ENCODE results near the gene CECR2.

The CECR2 gene

DNA sequence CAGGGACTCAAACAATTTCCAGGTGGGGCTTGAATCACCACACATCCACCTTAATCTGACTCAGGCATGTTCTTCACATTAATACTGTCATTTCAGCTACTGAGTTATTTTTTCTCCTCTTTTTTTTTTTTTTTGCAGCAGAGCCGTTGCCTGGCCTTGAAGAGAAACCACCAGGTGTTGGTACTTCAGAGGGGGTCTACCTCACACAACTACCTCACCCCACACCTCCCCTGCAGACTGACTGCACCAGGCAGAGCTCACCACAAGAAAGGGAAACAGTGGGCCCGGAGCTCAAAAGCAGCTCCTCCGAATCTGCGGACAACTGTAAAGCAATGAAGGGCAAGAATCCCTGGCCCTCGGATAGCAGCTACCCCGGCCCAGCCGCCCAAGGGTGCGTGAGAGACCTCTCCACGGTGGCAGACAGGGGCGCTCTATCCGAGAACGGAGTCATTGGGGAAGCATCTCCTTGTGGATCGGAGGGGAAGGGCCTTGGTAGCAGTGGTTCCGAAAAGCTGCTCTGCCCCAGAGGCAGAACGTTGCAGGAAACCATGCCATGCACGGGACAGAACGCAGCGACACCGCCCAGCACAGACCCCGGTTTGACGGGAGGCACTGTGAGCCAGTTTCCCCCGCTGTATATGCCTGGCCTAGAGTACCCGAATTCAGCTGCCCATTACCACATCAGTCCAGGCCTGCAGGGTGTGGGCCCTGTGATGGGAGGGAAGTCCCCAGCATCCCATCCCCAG lies 178.9 kb downstream of the CECR2 start:
- TF ChIP-seq EGR1 (IDR thresholded peaks at IDR 0.05) = no peak
- TF ChIP-seq, protein P1, sequence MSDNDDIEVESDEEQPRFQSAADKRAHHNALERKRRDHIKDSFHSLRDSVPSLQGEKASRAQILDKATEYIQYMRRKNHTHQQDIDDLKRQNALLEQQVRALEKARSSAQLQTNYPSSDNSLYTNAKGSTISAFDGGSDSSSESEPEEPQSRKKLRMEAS (IDR thresholded peaks at IDR 0.05) = no peak
- no peak for TF ChIP-seq FOXM1 (IDR thresholded peaks at IDR 0.05; ENCODE audit: borderline replicate concordance, low read depth)
- TF ChIP-seq YY1 (IDR thresholded peaks at IDR 0.05; ENCODE audit: low read depth) = no peak

DNA sequence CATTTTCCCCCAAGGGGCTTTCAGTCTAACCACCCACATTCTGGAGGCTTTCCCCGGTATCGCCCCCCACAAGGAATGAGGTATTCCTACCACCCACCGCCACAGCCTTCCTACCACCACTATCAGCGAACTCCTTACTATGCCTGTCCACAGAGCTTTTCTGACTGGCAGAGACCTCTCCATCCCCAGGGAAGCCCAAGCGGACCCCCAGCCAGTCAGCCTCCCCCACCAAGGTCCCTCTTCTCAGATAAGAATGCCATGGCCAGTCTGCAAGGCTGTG lies 179.4 kb downstream of the CECR2 start:
- TF ChIP-seq RAD21 (IDR thresholded peaks at IDR 0.05; ENCODE audit: low read depth) = no peak
- no peak for TF ChIP-seq CEBPB (IDR thresholded peaks at IDR 0.05)
- TF ChIP-seq, protein P2, sequence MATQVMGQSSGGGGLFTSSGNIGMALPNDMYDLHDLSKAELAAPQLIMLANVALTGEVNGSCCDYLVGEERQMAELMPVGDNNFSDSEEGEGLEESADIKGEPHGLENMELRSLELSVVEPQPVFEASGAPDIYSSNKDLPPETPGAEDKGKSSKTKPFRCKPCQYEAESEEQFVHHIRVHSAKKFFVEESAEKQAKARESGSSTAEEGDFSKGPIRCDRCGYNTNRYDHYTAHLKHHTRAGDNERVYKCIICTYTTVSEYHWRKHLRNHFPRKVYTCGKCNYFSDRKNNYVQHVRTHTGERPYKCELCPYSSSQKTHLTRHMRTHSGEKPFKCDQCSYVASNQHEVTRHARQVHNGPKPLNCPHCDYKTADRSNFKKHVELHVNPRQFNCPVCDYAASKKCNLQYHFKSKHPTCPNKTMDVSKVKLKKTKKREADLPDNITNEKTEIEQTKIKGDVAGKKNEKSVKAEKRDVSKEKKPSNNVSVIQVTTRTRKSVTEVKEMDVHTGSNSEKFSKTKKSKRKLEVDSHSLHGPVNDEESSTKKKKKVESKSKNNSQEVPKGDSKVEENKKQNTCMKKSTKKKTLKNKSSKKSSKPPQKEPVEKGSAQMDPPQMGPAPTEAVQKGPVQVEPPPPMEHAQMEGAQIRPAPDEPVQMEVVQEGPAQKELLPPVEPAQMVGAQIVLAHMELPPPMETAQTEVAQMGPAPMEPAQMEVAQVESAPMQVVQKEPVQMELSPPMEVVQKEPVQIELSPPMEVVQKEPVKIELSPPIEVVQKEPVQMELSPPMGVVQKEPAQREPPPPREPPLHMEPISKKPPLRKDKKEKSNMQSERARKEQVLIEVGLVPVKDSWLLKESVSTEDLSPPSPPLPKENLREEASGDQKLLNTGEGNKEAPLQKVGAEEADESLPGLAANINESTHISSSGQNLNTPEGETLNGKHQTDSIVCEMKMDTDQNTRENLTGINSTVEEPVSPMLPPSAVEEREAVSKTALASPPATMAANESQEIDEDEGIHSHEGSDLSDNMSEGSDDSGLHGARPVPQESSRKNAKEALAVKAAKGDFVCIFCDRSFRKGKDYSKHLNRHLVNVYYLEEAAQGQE (IDR thresholded peaks at IDR 0.05; ENCODE audit: low read depth) = no peak
- no peak for TF ChIP-seq TCF12 (IDR thresholded peaks at IDR 0.05; ENCODE audit: low read depth)
- TF ChIP-seq, protein P1 (IDR thresholded peaks at IDR 0.05) = no peak
- TF ChIP-seq TAF1 (IDR thresholded peaks at IDR 0.05; ENCODE audit: low read depth) = no peak
- TF ChIP-seq FOXM1 (IDR thresholded peaks at IDR 0.05; ENCODE audit: borderline replicate concordance, low read depth) = no peak
- TF ChIP-seq EGR1 (IDR thresholded peaks at IDR 0.05) = no peak
- TF ChIP-seq YY1 (IDR thresholded peaks at IDR 0.05; ENCODE audit: low read depth) = no peak
- no peak for TF ChIP-seq TEAD4 (IDR thresholded peaks at IDR 0.05)
- TF ChIP-seq CREB1 (IDR thresholded peaks at IDR 0.05; ENCODE audit: low read depth) = no peak
- TF ChIP-seq, protein P3, sequence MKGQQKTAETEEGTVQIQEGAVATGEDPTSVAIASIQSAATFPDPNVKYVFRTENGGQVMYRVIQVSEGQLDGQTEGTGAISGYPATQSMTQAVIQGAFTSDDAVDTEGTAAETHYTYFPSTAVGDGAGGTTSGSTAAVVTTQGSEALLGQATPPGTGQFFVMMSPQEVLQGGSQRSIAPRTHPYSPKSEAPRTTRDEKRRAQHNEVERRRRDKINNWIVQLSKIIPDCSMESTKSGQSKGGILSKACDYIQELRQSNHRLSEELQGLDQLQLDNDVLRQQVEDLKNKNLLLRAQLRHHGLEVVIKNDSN (IDR thresholded peaks at IDR 0.05) = no peak
- no peak for TF ChIP-seq ZBTB7A (IDR thresholded peaks at IDR 0.05; ENCODE audit: low read depth)
- no peak for TF ChIP-seq NFIC (IDR thresholded peaks at IDR 0.05)
- no peak for TF ChIP-seq EP300 (IDR thresholded peaks at IDR 0.05; ENCODE audit: borderline replicate concordance)

DNA sequence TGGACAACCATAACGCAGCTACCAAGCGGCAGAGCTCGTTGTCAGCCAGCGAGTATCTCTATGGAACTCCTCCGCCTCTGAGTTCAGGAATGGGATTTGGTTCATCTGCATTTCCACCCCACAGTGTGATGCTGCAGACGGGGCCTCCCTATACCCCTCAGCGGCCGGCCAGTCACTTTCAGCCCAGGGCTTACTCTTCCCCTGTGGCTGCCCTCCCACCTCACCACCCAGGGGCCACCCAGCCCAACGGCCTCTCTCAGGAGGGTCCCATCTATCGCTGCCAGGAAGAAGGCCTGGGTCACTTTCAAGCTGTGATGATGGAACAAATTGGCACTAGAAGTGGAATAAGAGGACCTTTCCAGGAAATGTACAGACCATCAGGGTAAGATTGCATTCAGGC lies 179.9 kb downstream of the CECR2 start:
- TF ChIP-seq TAF1 (IDR thresholded peaks at IDR 0.05; ENCODE audit: low read depth) (no peak), NFIC (IDR thresholded peaks at IDR 0.05) (no peak)

DNA sequence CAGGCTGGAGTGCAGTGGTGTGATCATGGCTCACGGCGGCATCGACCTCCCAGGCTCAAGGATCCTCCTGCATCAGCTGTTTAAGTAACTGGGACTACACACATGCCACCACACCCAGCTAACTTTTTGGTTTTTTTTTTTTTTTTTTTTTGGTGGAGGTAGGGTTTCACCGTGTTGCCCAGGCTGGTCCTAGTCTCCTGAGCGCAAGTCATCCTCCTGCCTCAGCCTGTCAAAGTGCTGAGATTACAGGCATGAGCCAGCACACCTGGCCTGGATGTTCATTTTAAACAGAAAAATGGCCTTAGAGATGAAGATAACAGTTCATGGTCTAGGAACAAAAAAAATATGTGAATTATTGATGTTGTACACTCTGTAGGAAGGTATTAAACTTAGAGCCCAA lies 180.4 kb downstream of the CECR2 start:
- TF ChIP-seq EP300 (IDR thresholded peaks at IDR 0.05; ENCODE audit: borderline replicate concordance) (no peak), RAD21 (IDR thresholded peaks at IDR 0.05; ENCODE audit: low read depth) (no peak), TAF1 (IDR thresholded peaks at IDR 0.05; ENCODE audit: low read depth) (no peak), ZBTB7A (IDR thresholded peaks at IDR 0.05; ENCODE audit: low read depth) (no peak), CREB1 (IDR thresholded peaks at IDR 0.05; ENCODE audit: low read depth) (no peak), FOXM1 (IDR thresholded peaks at IDR 0.05; ENCODE audit: borderline replicate concordance, low read depth) (no peak), YY1 (IDR thresholded peaks at IDR 0.05; ENCODE audit: low read depth) (no peak), EGR1 (IDR thresholded peaks at IDR 0.05) (no peak), TCF12 (IDR thresholded peaks at IDR 0.05; ENCODE audit: low read depth) (no peak), CEBPB (IDR thresholded peaks at IDR 0.05) (no peak), NFIC (IDR thresholded peaks at IDR 0.05) (no peak)
- TF ChIP-seq, protein P1 (IDR thresholded peaks at IDR 0.05) = no peak
- TF ChIP-seq, protein P2 (IDR thresholded peaks at IDR 0.05; ENCODE audit: low read depth) = no peak
- TF ChIP-seq, protein P3 (IDR thresholded peaks at IDR 0.05) = no peak

DNA sequence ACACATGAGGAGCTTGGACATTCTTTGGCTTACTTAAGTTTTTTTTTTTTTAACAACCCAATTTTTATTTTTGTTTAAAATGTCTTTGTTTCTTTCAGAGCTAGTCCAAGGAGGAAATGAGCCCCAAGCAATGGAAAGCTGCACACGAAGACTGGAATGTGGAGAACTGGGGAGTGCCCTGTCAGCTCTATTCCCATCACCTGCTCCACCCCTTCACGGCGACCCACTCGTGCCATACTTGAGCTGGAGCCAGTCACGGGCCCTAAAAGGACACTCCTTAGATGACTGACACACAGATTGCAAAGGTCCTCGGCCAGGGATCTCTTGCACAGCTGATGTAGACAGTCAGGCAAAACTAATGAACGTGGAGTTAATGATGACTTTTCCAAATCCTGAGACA lies 183.5 kb downstream of the CECR2 start:
- no peak for TF ChIP-seq TAF1 (IDR thresholded peaks at IDR 0.05; ENCODE audit: low read depth)
- TF ChIP-seq RAD21 (IDR thresholded peaks at IDR 0.05; ENCODE audit: low read depth) = no peak
- TF ChIP-seq TEAD4 (IDR thresholded peaks at IDR 0.05) = no peak
- TF ChIP-seq CEBPB (IDR thresholded peaks at IDR 0.05) = no peak
- TF ChIP-seq EGR1 (IDR thresholded peaks at IDR 0.05) = no peak
- no peak for TF ChIP-seq ZBTB7A (IDR thresholded peaks at IDR 0.05; ENCODE audit: low read depth)
- no peak for TF ChIP-seq TCF12 (IDR thresholded peaks at IDR 0.05; ENCODE audit: low read depth)
- TF ChIP-seq, protein P1 (IDR thresholded peaks at IDR 0.05) = no peak
- TF ChIP-seq CREB1 (IDR thresholded peaks at IDR 0.05; ENCODE audit: low read depth) = no peak
- TF ChIP-seq, protein P3 (IDR thresholded peaks at IDR 0.05) = no peak
- no peak for TF ChIP-seq FOXM1 (IDR thresholded peaks at IDR 0.05; ENCODE audit: borderline replicate concordance, low read depth)
- TF ChIP-seq EP300 (IDR thresholded peaks at IDR 0.05; ENCODE audit: borderline replicate concordance) = no peak
- no peak for TF ChIP-seq NFIC (IDR thresholded peaks at IDR 0.05)
- TF ChIP-seq, protein P2 (IDR thresholded peaks at IDR 0.05; ENCODE audit: low read depth) = no peak
- no peak for TF ChIP-seq YY1 (IDR thresholded peaks at IDR 0.05; ENCODE audit: low read depth)
